Left lung (tissue), 10 donors: ENCODE results near the gene HSPA8. TPM values are rescaled to one million over a fixed set of nuclear protein-coding genes. Genes with fewer than 3 reads are reported as not detected.
"Not testable (repeated sequence)": the region's sequence is repeated elsewhere in the genome, so short reads cannot be mapped to it uniquely, and the experiment has no call there.

Experiments
- ATAC-seq: fragments of 200-7000 bp; cut with Tn5 transposase; one replicate; pipeline ENCODE4 v1.9.1; 2020; ENCODE audit warnings: moderate library complexity
- DNase-seq, 4 donors: peaks; one replicate each; pipeline ENCODE4 v3.0.0-alpha.2; 2013 to 2020
- H3K27ac ChIP-seq, 2 donors: fragments of 200-600 bp; sonication (generic) in 1 of 2; one replicate each; pipeline versions ENCODE4 v1.5.0 to v1.8.0; 2020 to 2021
- H3K27me3 ChIP-seq, 2 donors: fragments of 200-600 bp; sonication (generic) in 1 of 2; one replicate each; pipeline versions ENCODE4 v1.5.0 to v1.8.0; 2020 to 2021
- H3K36me3 ChIP-seq, 2 donors: fragments of 200-600 bp; sonication (generic) in 1 of 2; one replicate each; pipeline versions ENCODE4 v1.5.0 to v1.8.0; 2020 to 2021
- H3K4me1 ChIP-seq, 2 donors: fragments of 200-600 bp; one replicate each; pipeline ENCODE4 v1.8.0; 2021
- H3K4me3 ChIP-seq, 2 donors: fragments of 200-600 bp; sonication (generic) in 1 of 2; one replicate each; pipeline versions ENCODE4 v1.5.0 to v1.8.0; 2020 to 2021; ENCODE audit warnings: mild to moderate bottlenecking in 1 of 2
- H3K9me3 ChIP-seq, 2 donors: fragments of 200-600 bp; sonication (generic) in 1 of 2; one replicate each; pipeline versions ENCODE4 v1.5.0 to v1.8.0; 2020 to 2021
- intact Hi-C, 2 donors: fragments of 100-400 bp; cut with DNase I; formaldehyde crosslinking; loops; one replicate each; pipeline versions ENCODE4 v1.11.2 to v1.14.2; 2022
- polyA plus RNA-seq, 6 donors: library from polyadenylated mRNA; unstranded; fragments of 120-200 nt; gene quantifications; one replicate each; pipeline ENCODE4 v1.2.1, GENCODE V29; 2013; ENCODE audit not compliant: insufficient read length in 6 of 6
- total RNA-seq, 2 donors: library from RNA; stranded (reverse); fragmentation: NEBNext Ultra II Directional; extraction: Animal tissue kit (Norgen Biotek cat#: 25700); gene quantifications; one replicate each; pipeline ENCODE4 v1.2.1, GENCODE V29; 2021
- TF ChIP-seq, protein P1 (sequence below), 2 donors: fragments of 200-600 bp; sonication (generic) in 1 of 2; IDR thresholded peaks; one replicate each; pipeline versions ENCODE4 v1.5.0 to v1.8.0; 2021; ENCODE audit warnings: antibody characterized with exemption in 2 of 2
- donor health status: DM: no; HTN: yes; CAD: no.
- donor health status: DM: no; HTN: no; CAD: no.

The HSPA8 gene
- total and polyA plus RNA-seq, 8 donors, result 823 to 1,371 (median 1,074) TPM

DNA sequence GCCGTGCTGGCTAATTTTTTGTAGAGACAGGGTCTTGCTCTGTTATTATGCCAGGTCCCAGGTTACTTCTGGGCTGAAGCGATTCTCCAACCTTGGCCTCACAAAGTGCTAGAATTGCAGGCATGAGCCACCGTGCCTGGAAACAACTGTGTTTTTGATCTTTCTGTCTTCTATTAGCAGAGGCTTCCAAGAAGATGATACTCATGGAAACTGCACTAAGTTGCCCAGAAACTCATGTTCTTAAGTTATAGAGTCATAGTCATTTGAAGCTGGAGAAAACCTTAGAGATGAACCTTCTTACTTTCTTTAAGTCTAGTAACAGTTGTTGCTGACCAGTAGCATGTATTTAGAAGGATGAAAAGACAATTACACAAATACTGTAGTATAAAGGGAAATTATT, 37.1 kb upstream of the HSPA8 start:
- H3K4me3 ChIP-seq, result no peak overlapping the region
- H3K4me1 ChIP-seq, result peaks cover 3 to 14% of the 10 kb centered on the region in 2 donors
- intact Hi-C loops, result no loop called here
- H3K36me3 ChIP-seq, result no peaks in the 10 kb centered on the region
- no peak for ATAC-seq
- H3K27ac ChIP-seq, result no peak overlapping the region
- no peaks in the 10 kb centered on the region for H3K9me3 ChIP-seq
- DNase-seq, result no peak
- TF ChIP-seq, protein P1, sequence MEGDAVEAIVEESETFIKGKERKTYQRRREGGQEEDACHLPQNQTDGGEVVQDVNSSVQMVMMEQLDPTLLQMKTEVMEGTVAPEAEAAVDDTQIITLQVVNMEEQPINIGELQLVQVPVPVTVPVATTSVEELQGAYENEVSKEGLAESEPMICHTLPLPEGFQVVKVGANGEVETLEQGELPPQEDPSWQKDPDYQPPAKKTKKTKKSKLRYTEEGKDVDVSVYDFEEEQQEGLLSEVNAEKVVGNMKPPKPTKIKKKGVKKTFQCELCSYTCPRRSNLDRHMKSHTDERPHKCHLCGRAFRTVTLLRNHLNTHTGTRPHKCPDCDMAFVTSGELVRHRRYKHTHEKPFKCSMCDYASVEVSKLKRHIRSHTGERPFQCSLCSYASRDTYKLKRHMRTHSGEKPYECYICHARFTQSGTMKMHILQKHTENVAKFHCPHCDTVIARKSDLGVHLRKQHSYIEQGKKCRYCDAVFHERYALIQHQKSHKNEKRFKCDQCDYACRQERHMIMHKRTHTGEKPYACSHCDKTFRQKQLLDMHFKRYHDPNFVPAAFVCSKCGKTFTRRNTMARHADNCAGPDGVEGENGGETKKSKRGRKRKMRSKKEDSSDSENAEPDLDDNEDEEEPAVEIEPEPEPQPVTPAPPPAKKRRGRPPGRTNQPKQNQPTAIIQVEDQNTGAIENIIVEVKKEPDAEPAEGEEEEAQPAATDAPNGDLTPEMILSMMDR (IDR thresholded peaks at IDR 0.05), result no peak
- H3K27me3 ChIP-seq, result no peaks in the 10 kb centered on the region

GRCh38 chr11:123093739-123094138, 31.8 kb upstream of the HSPA8 start:
- DNase-seq (no peak), ATAC-seq (no peak)
- TF ChIP-seq, protein P1 (IDR thresholded peaks at IDR 0.05), result no peak
- Histone ChIP-seq H3K36me3 (no peaks in the 10 kb centered on the region), H3K27me3 (no peaks in the 10 kb centered on the region), H3K27ac (no peak overlapping the region), H3K4me1 (no peaks in the 10 kb centered on the region), H3K9me3 (no peaks in the 10 kb centered on the region), H3K4me3 (no peak overlapping the region)
- intact Hi-C loops, result no loop called here

- TF ChIP-seq, protein P1 (IDR thresholded peaks at IDR 0.05), result no peak
- Histone ChIP-seq H3K36me3 (no peaks in the 10 kb centered on the region), H3K27me3 (no peaks in the 10 kb centered on the region), H3K4me3 (no peak overlapping the region), H3K9me3 (no peaks in the 10 kb centered on the region), H3K27ac (no peak overlapping the region), H3K4me1 (no peaks in the 10 kb centered on the region)
- no peak for DNase-seq
- intact Hi-C loops, result no loop called here
- ATAC-seq, result no peak
These were observed 29.6 kb upstream of the HSPA8 start for GRCh38 chr11:123091506-123091905.

DNA sequence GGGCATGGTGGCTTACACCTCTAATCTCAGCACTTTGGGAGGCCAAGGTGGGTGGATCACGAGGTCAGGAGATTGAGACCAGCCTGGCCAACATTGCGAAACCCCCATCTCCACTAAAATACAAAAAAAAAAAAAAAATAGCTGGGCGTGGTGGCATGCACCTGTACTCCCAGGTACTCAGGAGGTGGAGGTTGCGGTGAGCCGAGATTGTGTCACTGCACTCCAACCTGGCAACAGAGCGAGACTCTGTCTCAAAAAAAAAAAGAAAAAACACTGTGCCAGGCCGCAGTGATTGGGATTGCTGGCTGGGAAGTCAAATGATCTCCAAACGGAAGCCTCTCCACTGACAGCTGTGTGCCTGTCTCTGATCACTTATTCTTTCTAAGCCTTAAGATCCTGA, 28.2 kb upstream of the HSPA8 start:
- intact Hi-C loops, H3K36me3 ChIP-seq, H3K4me1 ChIP-seq, H3K27me3 ChIP-seq, H3K27ac ChIP-seq, DNase-seq, H3K9me3 ChIP-seq, H3K4me3 ChIP-seq: not testable (repeated sequence)
- peak; percentile 50 for ATAC-seq

DNA sequence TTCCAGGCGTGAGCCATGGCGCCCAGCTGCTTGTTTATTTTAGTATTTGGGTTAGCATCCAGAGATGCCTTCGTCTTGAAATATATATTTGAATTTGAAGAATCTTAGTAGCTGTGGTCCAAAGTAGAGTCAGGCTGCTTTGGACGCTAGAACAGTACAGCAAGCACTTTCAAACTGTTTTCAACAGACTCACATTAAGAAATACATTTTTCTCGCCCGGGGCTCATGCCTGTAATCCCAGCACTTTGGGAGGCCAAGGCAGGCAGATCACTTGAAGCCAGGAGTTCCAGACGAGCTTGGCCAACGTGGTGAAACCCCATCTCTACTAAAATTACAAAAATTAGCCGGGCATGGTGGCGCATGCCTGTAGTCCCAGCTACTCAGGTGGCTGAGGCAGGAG, 27.0 kb upstream of the HSPA8 start:
- H3K4me3 ChIP-seq, intact Hi-C loops, H3K27me3 ChIP-seq, H3K36me3 ChIP-seq, H3K9me3 ChIP-seq, ATAC-seq, H3K4me1 ChIP-seq, H3K27ac ChIP-seq, DNase-seq: not testable (repeated sequence)

DNA sequence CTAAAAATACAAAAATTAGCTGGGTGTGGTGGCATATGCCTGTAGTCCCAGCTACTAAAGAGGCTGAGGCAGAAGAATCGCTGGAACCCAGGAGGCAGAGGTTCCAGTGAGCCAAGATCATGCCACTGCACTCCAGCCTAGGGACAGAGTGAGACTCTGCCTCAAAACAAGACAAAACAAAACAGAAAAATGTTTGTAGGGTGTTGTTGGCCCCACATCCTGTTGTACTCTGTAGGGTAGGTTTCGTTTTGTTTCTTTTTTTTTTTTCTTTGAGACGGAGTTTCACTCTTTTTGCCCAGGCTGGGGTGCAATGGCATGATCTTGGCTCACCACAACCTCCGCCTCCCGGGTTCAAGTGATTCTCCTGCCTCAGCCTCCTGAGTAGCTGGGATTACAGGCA, 25.7 kb upstream of the HSPA8 start:
- H3K4me3 ChIP-seq, H3K9me3 ChIP-seq, H3K36me3 ChIP-seq, ATAC-seq, H3K27me3 ChIP-seq, intact Hi-C loops, H3K27ac ChIP-seq, DNase-seq: not testable (repeated sequence)
- peaks cover 3 to 11% of the 10 kb centered on the region in 2 donors for H3K4me1 ChIP-seq

DNA sequence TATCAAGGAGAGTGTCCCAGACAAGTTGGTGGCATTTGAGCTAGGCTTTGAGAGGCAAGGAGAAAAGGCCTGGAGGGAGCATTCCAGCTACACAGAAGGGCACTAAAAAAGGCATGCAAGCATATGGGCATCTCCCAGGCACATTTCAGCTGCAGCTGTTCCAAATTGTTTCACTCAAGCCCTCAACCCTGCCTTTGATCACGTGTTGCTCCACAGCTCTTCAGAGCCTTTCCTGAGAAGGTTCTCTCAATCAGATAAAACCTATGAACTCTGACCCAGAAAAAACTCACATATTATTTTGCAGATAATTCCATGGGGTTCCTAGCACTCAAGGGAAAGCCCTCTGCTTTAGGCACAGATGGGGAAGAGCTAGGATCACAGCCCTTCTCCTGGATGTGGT, 24.4 kb upstream of the HSPA8 start:
- Histone ChIP-seq H3K4me1 (peaks cover 3 to 11% of the 10 kb centered on the region in 2 donors), H3K27ac (no peak overlapping the region), H3K27me3 (no peaks in the 10 kb centered on the region), H3K4me3 (no peak overlapping the region), H3K36me3 (no peaks in the 10 kb centered on the region), H3K9me3 (no peaks in the 10 kb centered on the region)
- DNase-seq, result no peak
- intact Hi-C loops, result no loop called here
- ATAC-seq, result no peak
- TF ChIP-seq, protein P1 (IDR thresholded peaks at IDR 0.05), result no peak
